Neural cell (in vitro differentiated cells): ENCODE results near the gene RNU7-1. TPM values are rescaled to one million over a fixed set of nuclear protein-coding genes. Genes with fewer than 3 reads are reported as not detected.

Source experiments
- H2AFZ ChIP-seq: fragments of 200-600, 300-800 bp; sonication (generic), shearing (Covaris generic); 2 replicates; pipeline ENCODE4 v1.6.0; 2014; ENCODE audit warnings: low read depth, mild to moderate bottlenecking, antibody characterized with exemption, low read length, moderate library complexity
- H3F3A ChIP-seq: fragments of 200-600 bp; shearing (Covaris generic); 2 replicates; pipeline ENCODE4 v1.6.1; 2016; ENCODE audit warnings: mild to moderate bottlenecking, moderate library complexity, mixed read lengths, antibody characterized with exemption, low read length; ENCODE audit not compliant: insufficient read depth, poor library complexity, severe bottlenecking
- H3K27ac ChIP-seq: fragments of 200-600, 300-800 bp; sonication (generic), shearing (Covaris generic); 2 replicates; pipeline ENCODE4 v1.5.1; 2014; ENCODE audit warnings: mild to moderate bottlenecking, low read length, moderate library complexity
- H3K27me3 ChIP-seq: fragments of 300-800, 200-600 bp; sonication (generic), shearing (Covaris generic); 2 replicates; pipeline ENCODE4 v1.6.0; 2014; ENCODE audit warnings: mild to moderate bottlenecking, low read depth, low read length, moderate library complexity; ENCODE audit not compliant: insufficient read depth
- H3K36me3 ChIP-seq: fragments of 300-800, 200-600 bp; sonication (generic), shearing (Covaris generic); 2 replicates; pipeline ENCODE4 v1.5.1; 2014; ENCODE audit warnings: mild to moderate bottlenecking, antibody characterized with exemption, low read length, moderate library complexity; ENCODE audit not compliant: insufficient read depth
- H3K4me2 ChIP-seq: fragments of 300-800, 200-600 bp; sonication (generic), shearing (Covaris generic); 2 replicates; pipeline ENCODE4 v1.6.0; 2014; ENCODE audit warnings: mild to moderate bottlenecking, low read length
- H3K4me3 ChIP-seq: fragments of 300-800, 200-600 bp; sonication (generic), shearing (Covaris generic); 2 replicates; pipeline ENCODE4 v1.5.1; 2014; ENCODE audit warnings: mild to moderate bottlenecking, low read length, moderate library complexity
- H3K79me2 ChIP-seq: fragments of 200-600 bp; shearing (Covaris generic); replicated peaks from 2 replicates; pipeline ENCODE4 v1.6.0; 2014; ENCODE audit warnings: mild to moderate bottlenecking, low read length, moderate library complexity; ENCODE audit not compliant: insufficient read depth
- H3K9ac ChIP-seq: fragments of 300-800, 200-600 bp; sonication (generic), shearing (Covaris generic); 2 replicates; pipeline ENCODE4 v1.6.1; 2016; ENCODE audit warnings: mild to moderate bottlenecking, low read length, mixed read lengths
- H3K9me2 ChIP-seq: fragments of 200-600 bp; shearing (Covaris generic); 2 replicates; pipeline ENCODE4 v1.6.1; 2016; ENCODE audit warnings: mild to moderate bottlenecking, low read length, mixed read lengths; ENCODE audit not compliant: insufficient read depth
- H3K9me3 ChIP-seq: fragments of 200-600, 300-800 bp; sonication (generic), shearing (Covaris generic); 2 replicates; pipeline ENCODE4 v1.6.1; 2016; ENCODE audit warnings: mild to moderate bottlenecking, mixed run types, low read length, moderate library complexity, mixed read lengths
- H4K20me1 ChIP-seq: fragments of 200-600 bp; shearing (Covaris generic); 2 replicates; pipeline ENCODE4 v1.6.1; 2016; ENCODE audit warnings: mild to moderate bottlenecking, mixed run types; ENCODE audit not compliant: insufficient read depth
- EP300 ChIP-seq: fragments of 450-650 bp; conservative IDR thresholded peaks from 2 replicates; pipeline ENCODE4 v1.6.1; 2014; ENCODE audit warnings: antibody characterized with exemption, mild to moderate bottlenecking, moderate library complexity; ENCODE audit not compliant: poor library complexity, severe bottlenecking
- EZH2 ChIP-seq: fragments of 200-600, 300-800 bp; shearing (Covaris generic), sonication (generic); IDR thresholded peaks from 2 replicates; pipeline ENCODE4 v1.6.1; 2014; ENCODE audit warnings: antibody characterized with exemption, low read length, borderline replicate concordance, mild to moderate bottlenecking; ENCODE audit not compliant: insufficient read depth, poor library complexity, severe bottlenecking
- MXI1 ChIP-seq: fragments of 450-650 bp; conservative IDR thresholded peaks from 2 replicates; pipeline ENCODE4 v1.6.1; 2014; ENCODE audit warnings: antibody characterized with exemption, mild to moderate bottlenecking; ENCODE audit not compliant: poor library complexity, severe bottlenecking
- POLR2AphosphoS5 ChIP-seq: IDR thresholded peaks from 2 replicates; pipeline ENCODE4 v1.6.1; 2012
- RAD21 ChIP-seq: fragments of 450-650 bp; conservative IDR thresholded peaks from 2 replicates; pipeline ENCODE4 v1.6.1; 2014; ENCODE audit warnings: antibody characterized with exemption, mild to moderate bottlenecking, moderate library complexity
- SMC3 ChIP-seq: fragments of 450-650 bp; conservative IDR thresholded peaks from 2 replicates; pipeline ENCODE4 v1.6.1; 2014; ENCODE audit warnings: antibody characterized with exemption, mild to moderate bottlenecking, moderate library complexity; ENCODE audit not compliant: poor library complexity
- TAF1 ChIP-seq: IDR thresholded peaks from 2 replicates; pipeline ENCODE4 v1.6.1; 2012; ENCODE audit warnings: low read depth
- polyA plus RNA-seq: library from polyadenylated mRNA; depleted of rRNA; stranded (reverse); fragments of >200 nt; gene quantifications from 2 replicates; pipeline ENCODE4 v1.2.3, GENCODE V29; 2014
- TF ChIP-seq, protein P1 (sequence below): fragments of 450-650 bp; IDR thresholded peaks from 2 replicates; pipeline ENCODE4 v1.5.1; 2014; ENCODE audit warnings: antibody characterized with exemption, mild to moderate bottlenecking, moderate library complexity; ENCODE audit not compliant: poor library complexity, severe bottlenecking
- TF ChIP-seq, protein P2 (sequence below): IDR thresholded peaks from 2 replicates; pipeline ENCODE4 v1.6.1; 2012; ENCODE audit warnings: borderline replicate concordance

The RNU7-1 gene
- polyA plus RNA-seq, 1 donor from 2014 or later = not detected

DNA sequence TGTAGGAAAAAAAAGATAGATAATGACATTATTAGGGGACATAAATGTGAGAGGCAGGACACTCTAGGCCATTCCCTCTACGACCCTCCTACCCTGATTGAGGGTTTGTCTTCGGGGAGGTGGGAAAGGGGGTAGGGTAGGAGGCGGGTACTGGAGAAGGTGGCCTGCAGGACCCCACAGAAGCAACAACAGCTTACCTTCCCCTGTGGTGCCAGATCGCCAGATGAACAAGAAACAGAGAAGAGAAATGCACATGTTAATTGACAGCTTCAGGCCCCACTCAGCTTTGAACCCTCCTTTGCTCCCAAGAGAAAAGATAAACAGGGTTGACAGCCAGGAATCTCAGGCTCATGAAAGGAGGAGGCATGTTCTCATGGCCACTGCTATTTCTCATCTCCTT, 22.1 kb downstream of the RNU7-1 start:
- Histone ChIP-seq H3K9me2 (no peaks in the 10 kb centered on the region), H3K4me3 (no peak overlapping the region), H4K20me1 (no peaks in the 10 kb centered on the region), H3K9me3 (no peaks in the 10 kb centered on the region), H3K27ac (no peak overlapping the region), H3F3A (no peaks in the 10 kb centered on the region), H3K79me2 (peaks cover 15% of the 10 kb centered on the region), H2AFZ (no peak overlapping the region), H3K36me3 (no peaks in the 10 kb centered on the region), H3K27me3 (no peaks in the 10 kb centered on the region), H3K9ac (no peak overlapping the region), H3K4me2 (no peak overlapping the region)
- TF ChIP-seq EP300 (no peak), RAD21 (no peak), SMC3 (no peak), MXI1 (no peak), EZH2 (no peak), TAF1 (no peak), POLR2AphosphoS5 (no peak)
- TF ChIP-seq, protein P1, sequence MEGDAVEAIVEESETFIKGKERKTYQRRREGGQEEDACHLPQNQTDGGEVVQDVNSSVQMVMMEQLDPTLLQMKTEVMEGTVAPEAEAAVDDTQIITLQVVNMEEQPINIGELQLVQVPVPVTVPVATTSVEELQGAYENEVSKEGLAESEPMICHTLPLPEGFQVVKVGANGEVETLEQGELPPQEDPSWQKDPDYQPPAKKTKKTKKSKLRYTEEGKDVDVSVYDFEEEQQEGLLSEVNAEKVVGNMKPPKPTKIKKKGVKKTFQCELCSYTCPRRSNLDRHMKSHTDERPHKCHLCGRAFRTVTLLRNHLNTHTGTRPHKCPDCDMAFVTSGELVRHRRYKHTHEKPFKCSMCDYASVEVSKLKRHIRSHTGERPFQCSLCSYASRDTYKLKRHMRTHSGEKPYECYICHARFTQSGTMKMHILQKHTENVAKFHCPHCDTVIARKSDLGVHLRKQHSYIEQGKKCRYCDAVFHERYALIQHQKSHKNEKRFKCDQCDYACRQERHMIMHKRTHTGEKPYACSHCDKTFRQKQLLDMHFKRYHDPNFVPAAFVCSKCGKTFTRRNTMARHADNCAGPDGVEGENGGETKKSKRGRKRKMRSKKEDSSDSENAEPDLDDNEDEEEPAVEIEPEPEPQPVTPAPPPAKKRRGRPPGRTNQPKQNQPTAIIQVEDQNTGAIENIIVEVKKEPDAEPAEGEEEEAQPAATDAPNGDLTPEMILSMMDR = no peak
- TF ChIP-seq, protein P2, sequence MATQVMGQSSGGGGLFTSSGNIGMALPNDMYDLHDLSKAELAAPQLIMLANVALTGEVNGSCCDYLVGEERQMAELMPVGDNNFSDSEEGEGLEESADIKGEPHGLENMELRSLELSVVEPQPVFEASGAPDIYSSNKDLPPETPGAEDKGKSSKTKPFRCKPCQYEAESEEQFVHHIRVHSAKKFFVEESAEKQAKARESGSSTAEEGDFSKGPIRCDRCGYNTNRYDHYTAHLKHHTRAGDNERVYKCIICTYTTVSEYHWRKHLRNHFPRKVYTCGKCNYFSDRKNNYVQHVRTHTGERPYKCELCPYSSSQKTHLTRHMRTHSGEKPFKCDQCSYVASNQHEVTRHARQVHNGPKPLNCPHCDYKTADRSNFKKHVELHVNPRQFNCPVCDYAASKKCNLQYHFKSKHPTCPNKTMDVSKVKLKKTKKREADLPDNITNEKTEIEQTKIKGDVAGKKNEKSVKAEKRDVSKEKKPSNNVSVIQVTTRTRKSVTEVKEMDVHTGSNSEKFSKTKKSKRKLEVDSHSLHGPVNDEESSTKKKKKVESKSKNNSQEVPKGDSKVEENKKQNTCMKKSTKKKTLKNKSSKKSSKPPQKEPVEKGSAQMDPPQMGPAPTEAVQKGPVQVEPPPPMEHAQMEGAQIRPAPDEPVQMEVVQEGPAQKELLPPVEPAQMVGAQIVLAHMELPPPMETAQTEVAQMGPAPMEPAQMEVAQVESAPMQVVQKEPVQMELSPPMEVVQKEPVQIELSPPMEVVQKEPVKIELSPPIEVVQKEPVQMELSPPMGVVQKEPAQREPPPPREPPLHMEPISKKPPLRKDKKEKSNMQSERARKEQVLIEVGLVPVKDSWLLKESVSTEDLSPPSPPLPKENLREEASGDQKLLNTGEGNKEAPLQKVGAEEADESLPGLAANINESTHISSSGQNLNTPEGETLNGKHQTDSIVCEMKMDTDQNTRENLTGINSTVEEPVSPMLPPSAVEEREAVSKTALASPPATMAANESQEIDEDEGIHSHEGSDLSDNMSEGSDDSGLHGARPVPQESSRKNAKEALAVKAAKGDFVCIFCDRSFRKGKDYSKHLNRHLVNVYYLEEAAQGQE = no peak

DNA sequence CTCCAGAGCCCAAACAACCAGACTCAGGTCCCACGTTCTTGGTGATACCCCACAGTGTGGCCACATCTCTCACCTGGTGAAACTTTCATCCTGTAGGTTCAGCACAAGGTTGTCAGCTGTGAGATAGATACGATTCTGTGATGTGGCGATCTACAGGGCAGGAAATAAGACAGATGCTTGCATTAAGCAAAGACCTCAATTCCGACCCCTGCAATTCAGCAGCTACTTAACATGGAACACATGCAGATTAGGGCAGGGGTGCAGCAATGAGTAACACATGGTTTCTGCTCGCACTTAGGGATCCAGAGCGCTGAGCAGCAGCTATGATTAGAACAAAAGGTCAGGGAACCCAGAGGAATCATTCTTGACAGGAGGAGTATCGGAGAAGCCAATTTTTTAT, 22.7 kb downstream of the RNU7-1 start:
- H2AFZ ChIP-seq = no peak overlapping the region
- H3K27ac ChIP-seq = no peak overlapping the region
- no peaks in the 10 kb centered on the region for H4K20me1 ChIP-seq
- no peaks in the 10 kb centered on the region for H3K9me2 ChIP-seq
- no peaks in the 10 kb centered on the region for H3F3A ChIP-seq
- H3K79me2 ChIP-seq = peaks cover 21% of the 10 kb centered on the region
- H3K4me3 ChIP-seq = no peak overlapping the region
- H3K36me3 ChIP-seq = no peaks in the 10 kb centered on the region
- no peak overlapping the region for H3K4me2 ChIP-seq
- H3K9me3 ChIP-seq = no peaks in the 10 kb centered on the region
- no peaks in the 10 kb centered on the region for H3K27me3 ChIP-seq
- TF ChIP-seq, protein P2 = no peak
- TF ChIP-seq SMC3 (no peak), MXI1 (no peak), POLR2AphosphoS5 (no peak), EP300 (no peak), RAD21 (no peak), TAF1 (no peak), EZH2 (no peak)
- TF ChIP-seq, protein P1 = no peak
- no peak overlapping the region for H3K9ac ChIP-seq
